Loucy (cell line): Measurements from ENCODE around the gene KLRK1.

ENCODE experiments used
- EZH2phosphoT487 ChIP-seq: fragments of 200-600 bp; IDR thresholded peaks from 2 replicates; pipeline ENCODE4 v1.6.1; 2018; ENCODE audit warnings: antibody characterized with exemption, mild to moderate bottlenecking, moderate library complexity, borderline replicate concordance
- TF ChIP-seq, protein P1 (sequence below): fragments of 200-600 bp; sonication (generic); conservative IDR thresholded peaks from 2 replicates; pipeline ENCODE4 v1.5.1; 2014; ENCODE audit warnings: mild to moderate bottlenecking, antibody characterized with exemption, low read length

DNA sequence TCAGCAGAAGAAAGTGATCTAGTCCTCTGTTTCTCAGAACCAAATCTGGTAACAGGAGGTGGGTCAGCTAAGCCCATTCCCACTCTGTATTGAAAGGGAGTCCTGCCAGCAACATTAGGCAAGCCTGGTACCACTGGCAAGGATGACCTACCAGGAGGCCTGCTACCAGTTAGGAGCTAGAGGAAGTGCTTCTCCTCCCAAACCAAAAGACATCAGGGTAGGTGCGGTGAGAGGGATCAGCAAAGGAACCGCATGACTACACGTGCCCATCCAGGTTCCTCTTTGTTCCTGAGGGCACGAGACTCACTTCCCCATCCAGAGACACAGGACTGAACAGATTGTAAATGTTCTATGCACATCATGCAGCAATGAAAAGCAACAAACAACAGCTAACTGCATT lies 16.9 kb upstream of the KLRK1 start:
- TF ChIP-seq, protein P1, sequence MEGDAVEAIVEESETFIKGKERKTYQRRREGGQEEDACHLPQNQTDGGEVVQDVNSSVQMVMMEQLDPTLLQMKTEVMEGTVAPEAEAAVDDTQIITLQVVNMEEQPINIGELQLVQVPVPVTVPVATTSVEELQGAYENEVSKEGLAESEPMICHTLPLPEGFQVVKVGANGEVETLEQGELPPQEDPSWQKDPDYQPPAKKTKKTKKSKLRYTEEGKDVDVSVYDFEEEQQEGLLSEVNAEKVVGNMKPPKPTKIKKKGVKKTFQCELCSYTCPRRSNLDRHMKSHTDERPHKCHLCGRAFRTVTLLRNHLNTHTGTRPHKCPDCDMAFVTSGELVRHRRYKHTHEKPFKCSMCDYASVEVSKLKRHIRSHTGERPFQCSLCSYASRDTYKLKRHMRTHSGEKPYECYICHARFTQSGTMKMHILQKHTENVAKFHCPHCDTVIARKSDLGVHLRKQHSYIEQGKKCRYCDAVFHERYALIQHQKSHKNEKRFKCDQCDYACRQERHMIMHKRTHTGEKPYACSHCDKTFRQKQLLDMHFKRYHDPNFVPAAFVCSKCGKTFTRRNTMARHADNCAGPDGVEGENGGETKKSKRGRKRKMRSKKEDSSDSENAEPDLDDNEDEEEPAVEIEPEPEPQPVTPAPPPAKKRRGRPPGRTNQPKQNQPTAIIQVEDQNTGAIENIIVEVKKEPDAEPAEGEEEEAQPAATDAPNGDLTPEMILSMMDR = no peak
- no peak for TF ChIP-seq EZH2phosphoT487
